Adipocyte (in vitro differentiated cells): ENCODE data around the gene PNPLA7.

ENCODE experiments used
- DNase-seq: peaks from one replicate; pipeline ENCODE4 v3.0.0-alpha.2; 2015; ENCODE audit warnings: low read depth
- H3K27me3 ChIP-seq: replicated peaks from 2 replicates; pipeline ENCODE4 v1.7.0; 2013; ENCODE audit warnings: mild to moderate bottlenecking, low read length, moderate library complexity; ENCODE audit not compliant: control insufficient read depth, insufficient read depth
- H3K36me3 ChIP-seq: 2 replicates; pipeline ENCODE4 v1.7.0; 2013; ENCODE audit warnings: low read length, mild to moderate bottlenecking, moderate library complexity; ENCODE audit not compliant: control insufficient read depth, insufficient read depth, severe bottlenecking
- H3K4me1 ChIP-seq: 2 replicates; pipeline ENCODE4 v1.7.0; 2013; ENCODE audit warnings: mild to moderate bottlenecking, low read length, moderate library complexity; ENCODE audit not compliant: control insufficient read depth, insufficient read depth
- H3K4me3 ChIP-seq: 2 replicates; pipeline ENCODE4 v1.7.0; 2013; ENCODE audit warnings: mild to moderate bottlenecking, low read length, moderate library complexity
- H3K9ac ChIP-seq: 2 replicates; pipeline ENCODE4 v1.7.0; 2013; ENCODE audit warnings: mild to moderate bottlenecking, low read length, moderate library complexity
- H3K9me3 ChIP-seq: 2 replicates; pipeline ENCODE4 v1.7.0; 2013; ENCODE audit warnings: mild to moderate bottlenecking, low read length, moderate library complexity; ENCODE audit not compliant: control insufficient read depth

PNPLA7 gene

DNA sequence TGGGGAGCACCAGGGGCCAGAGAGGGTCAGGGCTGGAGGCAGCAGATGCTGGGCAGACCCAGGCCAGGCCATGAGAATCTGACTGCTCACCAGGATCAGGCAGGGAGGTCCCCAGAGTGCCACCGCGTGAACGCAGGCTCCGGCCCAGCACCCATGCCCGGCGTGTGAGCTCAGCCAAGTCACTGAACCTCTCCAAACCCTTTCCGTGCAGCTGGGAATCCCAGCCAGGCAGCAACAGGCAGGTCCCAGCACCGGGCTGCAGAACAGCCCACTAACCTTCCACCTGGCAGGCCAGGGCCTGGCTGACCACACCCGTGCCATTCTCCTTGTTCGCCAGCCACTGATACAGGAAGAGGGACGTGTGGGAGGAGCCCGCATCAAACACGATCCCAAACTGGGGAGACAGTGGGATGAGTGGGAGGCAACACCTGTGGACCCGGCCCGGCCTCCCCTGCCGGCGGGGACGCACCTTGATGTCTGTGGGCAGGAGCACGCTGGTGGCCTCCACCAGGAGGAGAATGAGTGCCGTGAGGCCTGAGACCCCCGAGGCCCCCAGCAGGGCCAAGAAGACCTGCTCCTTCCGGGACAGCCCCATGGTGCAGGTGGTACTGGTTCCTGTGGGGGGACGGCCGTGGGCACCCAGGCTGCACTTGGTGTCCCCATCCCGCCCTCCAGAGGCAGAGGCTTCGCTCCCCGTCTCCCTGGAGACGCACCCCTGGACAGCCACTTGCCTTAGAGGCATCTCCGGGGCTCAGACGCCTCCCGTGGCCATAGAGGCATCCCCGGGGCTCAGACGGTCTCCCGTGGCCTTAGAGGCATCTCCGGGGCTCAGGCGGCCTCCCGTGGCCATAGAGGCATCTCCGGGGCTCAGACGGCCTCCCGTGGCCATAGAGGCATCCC, 112.3 kb downstream of the PNPLA7 start:
- no peak for DNase-seq
- Histone ChIP-seq H3K9me3 (peaks cover 5% of the 10 kb centered on the region), H3K4me1 (peaks cover 4% of the 10 kb centered on the region), H3K36me3 (no peaks in the 10 kb centered on the region), H3K4me3 (no peak overlapping the region), H3K9ac (no peak overlapping the region), H3K27me3 (peaks cover 24% of the 10 kb centered on the region)

DNA sequence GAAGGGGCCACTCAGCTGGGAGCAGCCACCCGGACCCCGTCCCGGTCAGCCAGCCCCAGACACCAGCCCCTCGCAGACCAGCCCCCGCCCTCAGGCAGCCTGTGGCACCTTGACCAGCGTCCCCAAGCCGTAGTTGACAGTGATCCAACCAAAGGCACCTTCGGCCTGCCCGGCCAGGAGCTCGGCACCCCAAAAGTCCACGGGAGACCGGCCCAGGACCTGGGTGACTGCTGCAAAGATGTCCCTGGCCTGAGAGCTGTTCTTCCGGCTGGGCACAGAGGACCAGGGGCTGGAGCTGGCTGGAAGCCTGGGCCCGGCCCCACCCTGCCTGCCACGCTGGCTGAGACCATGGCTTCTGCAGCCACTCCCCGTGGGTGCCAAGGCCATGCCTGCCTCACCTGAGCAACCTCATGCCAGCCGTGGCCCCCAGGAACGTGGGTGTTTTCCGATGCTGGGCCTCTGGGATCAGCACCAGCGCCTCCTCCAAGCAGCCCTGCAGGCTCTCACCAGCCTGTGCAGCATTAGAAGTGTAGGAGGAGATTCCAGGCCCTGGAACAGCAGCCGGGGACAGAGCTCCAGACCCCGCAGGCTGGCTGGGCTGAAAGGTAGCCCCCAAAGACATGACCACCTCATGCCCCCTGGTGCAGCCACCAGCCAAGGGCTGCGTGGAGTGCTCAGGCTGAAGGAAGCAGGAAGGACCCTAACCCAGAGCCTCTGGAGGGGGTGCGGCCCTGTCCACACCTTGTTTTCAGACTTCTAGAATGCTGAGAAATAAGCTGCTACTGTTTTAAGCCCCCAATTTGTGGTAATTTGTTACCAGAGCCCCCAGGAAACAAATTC, 113.2 kb downstream of the PNPLA7 start:
- peaks cover 19% of the 10 kb centered on the region for H3K27me3 ChIP-seq
- no peaks in the 10 kb centered on the region for H3K36me3 ChIP-seq
- peaks cover 2% of the 10 kb centered on the region for H3K9me3 ChIP-seq
- no peak overlapping the region for H3K9ac ChIP-seq
- no peak for DNase-seq
- peaks cover 4% of the 10 kb centered on the region for H3K4me1 ChIP-seq
- no peak overlapping the region for H3K4me3 ChIP-seq

DNA sequence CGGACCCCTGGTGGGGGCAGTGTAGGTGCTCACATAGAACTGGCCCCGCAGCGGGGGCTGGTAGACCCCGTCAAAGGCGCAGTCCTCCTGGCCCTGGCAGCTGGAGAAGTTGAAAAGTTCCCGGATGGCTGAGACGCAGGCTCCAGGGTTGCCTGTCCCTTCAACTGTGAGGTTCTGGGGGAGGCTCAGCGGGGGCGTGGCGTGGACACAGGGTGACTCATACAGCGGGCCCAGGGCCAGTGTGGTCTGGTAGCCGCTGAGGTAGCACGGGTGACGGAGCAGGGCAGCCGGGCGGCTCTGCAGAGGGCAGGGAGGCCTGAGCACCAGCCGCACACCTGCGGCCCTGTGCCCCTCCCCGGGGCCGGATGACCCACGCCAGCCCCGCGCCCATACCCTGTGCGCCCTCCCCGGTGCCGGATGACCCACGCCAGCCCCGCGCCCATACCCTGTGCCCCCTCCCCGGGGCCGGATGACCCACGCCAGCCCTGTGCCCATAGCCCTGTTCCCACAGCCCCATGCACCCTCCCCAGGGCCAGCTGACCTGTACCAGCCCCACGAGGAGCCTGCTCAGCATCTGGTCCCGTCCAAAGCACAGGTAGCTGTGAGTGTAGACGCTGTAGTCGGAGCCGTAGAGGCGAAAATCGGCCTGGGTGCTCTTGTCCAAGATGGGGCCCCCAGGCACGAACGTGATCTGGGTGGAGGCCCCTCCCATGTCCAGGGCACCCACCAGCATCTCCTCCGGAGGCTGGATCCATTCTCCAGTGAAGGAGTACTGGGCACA, 114.0 kb downstream of the PNPLA7 start:
- peak overlapping the region; percentile 54 for H3K9ac ChIP-seq
- peaks cover 17% of the 10 kb centered on the region for H3K27me3 ChIP-seq
- H3K4me3 ChIP-seq = no peak overlapping the region
- no peaks in the 10 kb centered on the region for H3K36me3 ChIP-seq
- DNase-seq = peak; percentile 20
- no peaks in the 10 kb centered on the region for H3K9me3 ChIP-seq
- H3K4me1 ChIP-seq = peaks cover 4% of the 10 kb centered on the region

DNA sequence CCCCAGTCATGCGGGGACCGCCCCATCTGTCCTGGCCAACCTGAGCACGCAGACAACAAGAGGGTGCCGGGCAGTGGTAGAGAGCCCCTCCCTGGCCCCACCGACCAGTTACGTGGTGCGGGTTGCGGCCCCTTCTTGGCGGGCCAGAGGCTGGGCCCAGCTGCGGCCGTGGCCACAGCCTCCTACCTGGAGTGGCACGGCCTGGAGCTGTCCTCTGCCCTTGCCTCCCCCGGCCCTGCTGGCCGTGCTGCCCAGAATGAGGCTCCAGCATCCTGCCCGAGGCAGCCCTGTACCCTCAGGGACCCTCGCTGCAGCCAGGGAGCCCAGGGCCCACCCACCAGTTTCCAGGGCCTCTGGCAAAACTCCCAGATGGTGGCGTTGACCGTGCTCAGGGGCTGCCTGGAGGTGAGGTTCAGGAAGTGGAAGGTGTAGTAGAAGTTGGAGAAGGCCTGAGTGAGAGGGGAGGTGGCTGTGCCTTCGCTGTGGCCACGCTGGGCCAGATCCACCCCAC, 114.8 kb downstream of the PNPLA7 start:
- H3K4me1 ChIP-seq = peaks cover 4% of the 10 kb centered on the region
- peaks cover 17% of the 10 kb centered on the region for H3K27me3 ChIP-seq
- no peak for DNase-seq
- no peaks in the 10 kb centered on the region for H3K36me3 ChIP-seq
- peak overlapping the region; percentile 54 for H3K9ac ChIP-seq
- H3K4me3 ChIP-seq = no peak overlapping the region
- H3K9me3 ChIP-seq = no peaks in the 10 kb centered on the region

DNA sequence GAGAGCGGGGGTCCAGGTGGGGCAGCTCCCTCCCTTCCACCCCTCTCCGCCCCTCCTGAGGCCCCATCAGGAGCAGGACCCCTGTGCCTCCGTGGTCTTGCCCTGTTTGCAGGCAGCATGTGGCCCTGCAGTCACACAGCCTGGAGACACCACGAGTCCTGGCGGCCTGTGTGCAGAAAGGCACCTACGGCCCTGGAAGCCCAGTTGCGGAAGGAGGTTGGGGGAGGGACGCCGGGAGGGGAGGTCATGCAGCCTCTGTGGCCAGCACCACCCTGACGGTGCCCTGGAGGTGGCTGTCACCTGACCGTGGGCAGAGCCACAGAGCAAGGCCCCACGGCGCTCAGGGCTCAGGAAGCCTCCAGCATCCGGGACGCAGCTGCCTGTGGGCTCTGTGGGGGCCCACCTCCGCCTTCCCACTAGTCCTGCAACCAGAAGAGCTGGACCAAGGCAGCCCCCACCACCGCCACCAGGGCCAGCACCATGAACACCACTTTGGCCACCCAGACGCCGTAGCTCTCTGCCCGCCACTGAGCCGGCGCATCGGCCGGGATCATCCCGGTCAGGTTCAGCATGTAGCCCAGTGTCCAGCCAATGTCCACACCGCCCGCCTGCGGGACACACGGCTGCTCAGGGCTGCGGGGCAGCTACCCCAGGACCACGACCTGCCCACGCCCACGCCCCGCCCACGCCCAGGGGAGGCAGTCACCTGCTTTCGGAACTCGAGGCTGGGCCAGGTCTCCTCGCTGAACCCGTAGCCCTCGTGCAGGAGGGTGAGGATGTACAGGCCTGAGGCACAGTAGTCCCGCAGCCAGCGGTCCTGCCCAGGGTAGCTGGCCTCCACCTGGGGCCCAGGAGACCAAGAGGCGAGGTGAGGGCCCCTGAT, 115.5 kb downstream of the PNPLA7 start:
- Histone ChIP-seq H3K9ac (no peak overlapping the region), H3K4me1 (peaks cover 4% of the 10 kb centered on the region), H3K9me3 (no peaks in the 10 kb centered on the region), H3K4me3 (no peak overlapping the region), H3K27me3 (peaks cover 17% of the 10 kb centered on the region), H3K36me3 (no peaks in the 10 kb centered on the region)
- DNase-seq = no peak

DNA sequence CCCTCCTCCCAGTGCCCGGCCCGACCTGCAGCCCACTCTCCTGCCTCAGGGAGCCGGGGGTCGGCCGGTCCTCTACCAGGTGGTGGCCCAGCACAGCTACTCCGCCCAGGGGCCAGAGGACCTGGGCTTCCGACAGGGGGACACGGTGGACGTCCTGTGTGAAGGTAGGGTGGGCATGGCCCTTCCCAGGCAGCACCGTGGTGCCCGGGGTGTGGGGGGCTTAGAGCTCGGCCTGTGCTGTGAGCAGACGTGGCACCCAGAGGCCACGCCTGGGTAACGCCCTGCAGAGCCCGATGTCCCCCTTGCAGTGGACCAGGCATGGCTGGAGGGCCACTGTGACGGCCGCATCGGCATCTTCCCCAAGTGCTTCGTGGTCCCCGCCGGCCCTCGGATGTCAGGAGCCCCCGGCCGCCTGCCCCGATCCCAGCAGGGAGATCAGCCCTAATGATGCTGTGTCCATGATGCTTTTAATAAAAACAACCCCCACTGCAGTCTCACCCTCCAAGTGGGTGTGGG, 116.2 kb downstream of the PNPLA7 start:
- no peak for DNase-seq
- H3K36me3 ChIP-seq = no peaks in the 10 kb centered on the region
- H3K4me3 ChIP-seq = no peak overlapping the region
- H3K9me3 ChIP-seq = no peaks in the 10 kb centered on the region
- H3K9ac ChIP-seq = no peak overlapping the region
- peaks cover 4% of the 10 kb centered on the region for H3K4me1 ChIP-seq
- H3K27me3 ChIP-seq = peaks cover 15% of the 10 kb centered on the region

DNA sequence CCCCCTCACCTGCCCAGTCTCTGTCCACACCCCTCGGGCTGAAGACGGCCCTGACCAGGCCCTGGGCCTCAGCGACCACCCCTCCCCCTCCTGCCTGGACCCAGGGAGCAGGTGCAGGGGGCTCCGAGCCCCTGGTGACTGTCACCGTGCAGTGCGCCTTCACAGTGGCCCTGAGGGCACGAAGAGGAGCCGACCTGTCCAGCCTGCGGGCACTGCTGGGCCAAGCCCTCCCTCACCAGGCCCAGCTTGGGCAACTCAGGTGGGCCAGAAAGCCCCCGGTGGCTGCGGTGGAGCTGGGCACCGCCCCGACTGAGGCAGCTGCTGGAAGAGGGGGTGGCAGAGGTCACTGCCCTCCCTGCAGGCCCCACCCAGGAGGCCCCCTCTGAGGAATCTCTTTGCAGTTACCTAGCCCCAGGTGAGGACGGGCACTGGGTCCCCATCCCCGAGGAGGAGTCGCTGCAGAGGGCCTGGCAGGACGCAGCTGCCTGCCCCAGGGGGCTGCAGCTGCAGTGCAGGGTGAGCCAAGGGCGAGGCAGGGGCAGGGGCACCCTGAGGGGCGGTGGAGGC, 116.8 kb downstream of the PNPLA7 start:
- H3K4me1 ChIP-seq = peaks cover 4% of the 10 kb centered on the region
- H3K4me3 ChIP-seq = no peak overlapping the region
- H3K36me3 ChIP-seq = no peaks in the 10 kb centered on the region
- H3K9me3 ChIP-seq = no peaks in the 10 kb centered on the region
- H3K9ac ChIP-seq = no peak overlapping the region
- no peak for DNase-seq
- H3K27me3 ChIP-seq = peaks cover 13% of the 10 kb centered on the region

DNA sequence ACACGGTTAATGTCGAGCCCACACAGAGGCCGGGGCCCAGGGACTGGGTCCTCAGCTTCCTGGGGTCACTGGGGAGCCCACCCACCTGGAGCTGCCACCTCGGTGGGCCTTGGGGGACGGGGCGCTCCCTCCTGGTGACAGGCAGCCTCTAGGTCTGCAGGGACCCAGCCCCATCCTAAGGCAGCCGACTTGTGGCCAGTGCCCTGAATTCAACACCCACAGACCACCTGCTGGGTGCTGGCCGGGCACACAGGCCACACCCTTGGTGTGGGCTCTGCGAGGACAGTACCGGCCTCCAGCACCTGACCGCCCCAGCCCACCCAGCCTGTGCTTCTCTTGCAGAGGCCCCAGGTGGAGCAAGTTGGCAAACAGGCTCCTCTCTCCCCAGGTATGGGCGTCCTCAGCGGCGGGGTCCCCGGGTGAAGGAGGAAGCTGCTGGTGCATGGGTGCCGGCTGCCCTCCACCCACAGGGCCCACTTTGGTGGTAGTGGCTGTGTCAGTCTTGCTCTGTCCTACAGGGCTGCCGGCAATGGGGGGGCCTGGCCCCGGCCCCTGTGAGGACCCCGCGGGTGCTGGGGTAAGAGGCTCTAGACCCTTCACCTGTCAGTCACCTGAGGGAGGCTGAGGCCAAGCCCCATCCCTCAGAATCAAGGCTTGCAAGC, 117.4 kb downstream of the PNPLA7 start:
- peaks cover 4% of the 10 kb centered on the region for H3K4me1 ChIP-seq
- H3K9me3 ChIP-seq = no peaks in the 10 kb centered on the region
- no peaks in the 10 kb centered on the region for H3K36me3 ChIP-seq
- H3K9ac ChIP-seq = no peak overlapping the region
- no peak for DNase-seq
- no peak overlapping the region for H3K4me3 ChIP-seq
- H3K27me3 ChIP-seq = peaks cover 13% of the 10 kb centered on the region

DNA sequence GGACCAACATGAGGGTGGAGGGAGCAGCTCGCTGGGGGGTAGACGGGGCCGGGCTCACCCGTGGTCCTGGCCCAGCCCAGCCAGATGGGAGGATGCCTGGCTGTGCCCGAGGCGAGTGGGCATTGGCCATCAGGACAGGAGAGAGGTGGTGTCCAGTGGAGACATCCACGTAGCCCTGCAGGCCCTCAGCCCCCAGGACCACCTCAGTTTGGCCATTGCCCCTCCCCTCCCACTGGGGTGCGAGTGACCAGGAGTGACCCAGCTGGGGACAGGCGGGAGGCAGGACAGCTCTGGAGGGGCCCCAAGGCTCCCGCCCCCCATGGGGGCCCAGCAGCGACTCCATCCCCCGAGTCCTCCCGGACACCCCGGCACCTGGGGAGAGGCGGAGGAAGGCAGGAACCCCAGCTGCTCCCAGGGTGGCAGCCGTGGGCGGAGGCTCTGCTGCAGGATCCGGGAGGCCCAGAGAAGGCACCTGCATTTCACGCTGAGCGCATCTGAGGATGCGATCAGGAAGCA, 118.7 kb downstream of the PNPLA7 start:
- H3K27me3 ChIP-seq = peaks cover 4% of the 10 kb centered on the region
- DNase-seq = no peak
- peaks cover 4% of the 10 kb centered on the region for H3K4me1 ChIP-seq
- no peaks in the 10 kb centered on the region for H3K9me3 ChIP-seq
- no peak overlapping the region for H3K4me3 ChIP-seq
- H3K36me3 ChIP-seq = no peaks in the 10 kb centered on the region
- no peak overlapping the region for H3K9ac ChIP-seq
